WTC11 (cell line): ENCODE results near the gene ADORA1. TPM values are rescaled to one million over a fixed set of nuclear protein-coding genes. Genes with fewer than 3 reads are reported as not detected.

Experiments used
- ATAC-seq: fragments of 200-7000 bp; cut with Tn5 transposase; 2 replicates; pipeline ENCODE4 v1.10.0; 2021; ENCODE audit warnings: mild to moderate bottlenecking, moderate library complexity
- CTCF ChIA-PET: fragments of 300-600 bp; sonication (Branson Sonifier 250); formaldehyde crosslinking; loops from one replicate; lab custom pipeline; 2021; ENCODE audit warnings: antibody characterized with exemption; lab: Charles Lee
- POLR2A ChIA-PET: fragments of 350-600 bp; sonication (Branson Sonifier 250); formaldehyde crosslinking; loops from one replicate; lab custom pipeline; 2021; ENCODE audit warnings: antibody characterized with exemption; lab: Charles Lee
- DNase-seq: peaks from one replicate; pipeline ENCODE4 v3.0.0; 2021; ENCODE audit warnings: low spot score
- H3K27ac Mint-ChIP-seq: 2 replicates; pipeline ENCODE4 v1.8.0; 2021; ENCODE audit warnings: mixed read lengths
- H3K27me3 Mint-ChIP-seq: 2 replicates; pipeline ENCODE4 v1.8.0; 2021; ENCODE audit warnings: low read depth, mild to moderate bottlenecking, moderate library complexity, mixed read lengths
- H3K36me3 Mint-ChIP-seq: 2 replicates; pipeline ENCODE4 v1.8.0; 2021; ENCODE audit warnings: mixed read lengths
- H3K4me1 Mint-ChIP-seq: 2 replicates; pipeline ENCODE4 v1.8.0; 2022; ENCODE audit warnings: mixed read lengths
- H3K4me3 Mint-ChIP-seq: 2 replicates; pipeline ENCODE4 v1.8.0; 2021; ENCODE audit warnings: mild to moderate bottlenecking, moderate library complexity, mixed read lengths
- H3K9me3 Mint-ChIP-seq: 2 replicates; pipeline ENCODE4 v1.8.0; 2021; ENCODE audit warnings: mixed read lengths
- ATF3 ChIP-seq: sonication (generic); formaldehyde crosslinking; conservative IDR thresholded peaks from 2 replicates; pipeline ENCODE4 v1.8.1; 2022; ENCODE audit warnings: mild to moderate bottlenecking, missing genetic modification reagents
- CDX4 ChIP-seq: fragments of 250-450 bp; sonication (Bioruptor Pico); IDR thresholded peaks from 2 replicates; pipeline ENCODE4 v1.9.0; 2021; ENCODE audit warnings: moderate library complexity, mild to moderate bottlenecking, inconsistent platforms, borderline replicate concordance
- CREB1 ChIP-seq: sonication (generic); formaldehyde crosslinking; IDR thresholded peaks from 2 replicates; pipeline ENCODE4 v1.8.0; 2023; ENCODE audit warnings: mild to moderate bottlenecking, missing genetic modification reagents
- E2F5 ChIP-seq: sonication (generic); formaldehyde crosslinking; IDR thresholded peaks from 2 replicates; pipeline ENCODE4 v1.8.1; 2022; ENCODE audit warnings: mild to moderate bottlenecking, moderate library complexity, missing genetic modification reagents
- FOXJ3 ChIP-seq: sonication (generic); formaldehyde crosslinking; IDR thresholded peaks from 2 replicates; pipeline ENCODE4 v1.9.0; 2021; ENCODE audit warnings: missing genetic modification reagents, mild to moderate bottlenecking, borderline replicate concordance
- NR3C1 ChIP-seq: sonication (generic); formaldehyde crosslinking; conservative IDR thresholded peaks from 2 replicates; pipeline ENCODE4 v1.8.1; 2023; ENCODE audit warnings: low read depth, mild to moderate bottlenecking, missing genetic modification reagents
- PRDM15 ChIP-seq: sonication (generic); formaldehyde crosslinking; IDR thresholded peaks from 2 replicates; pipeline ENCODE4 v1.8.0; 2022; ENCODE audit warnings: missing genetic modification reagents
- RELA ChIP-seq: sonication (generic); formaldehyde crosslinking; IDR thresholded peaks from 2 replicates; pipeline ENCODE4 v1.8.1; 2022; ENCODE audit warnings: missing genetic modification reagents, mild to moderate bottlenecking, borderline replicate concordance
- TEAD1 ChIP-seq: sonication (generic); formaldehyde crosslinking; IDR thresholded peaks from 2 replicates; pipeline ENCODE4 v1.8.0; 2022; ENCODE audit warnings: mild to moderate bottlenecking, missing genetic modification reagents
- USF2 ChIP-seq: sonication (generic); formaldehyde crosslinking; IDR thresholded peaks from 2 replicates; pipeline ENCODE4 v1.8.1; 2023; ENCODE audit warnings: mild to moderate bottlenecking, missing genetic modification reagents, moderate library complexity
- ZMAT4 ChIP-seq: fragments of 250-450 bp; sonication (Bioruptor Pico); IDR thresholded peaks from 2 replicates; pipeline ENCODE4 v1.9.0; 2021; ENCODE audit warnings: mild to moderate bottlenecking
- ZNF232 ChIP-seq: sonication (generic); formaldehyde crosslinking; IDR thresholded peaks from 2 replicates; pipeline ENCODE4 v1.8.0; 2022; ENCODE audit warnings: mild to moderate bottlenecking, missing genetic modification reagents
- total RNA-seq: library from RNA; stranded (reverse); gene quantifications from 3 replicates; pipeline ENCODE4 v1.2.3, GENCODE V29; 2021

ADORA1 gene
- total RNA-seq, 1 experiment from 2014 or later = 1.8 TPM

- no peak overlapping the region for H3K27ac Mint-ChIP-seq
- ATAC-seq (no peak), DNase-seq (no peak)
- H3K4me3 Mint-ChIP-seq = peak overlapping the region; percentile 67
- H3K9me3 Mint-ChIP-seq = no peaks in the 10 kb centered on the region
- peaks cover 33% of the 10 kb centered on the region for H3K4me1 Mint-ChIP-seq
- ChIA-PET CTCF (interaction anchor here (0.6 to 11.1 kb wide), 35 partner anchors 8 to 360 kb away, joined by 3 to 190 read pairs (median 9); partner anchors contain the start of genes CHI3L1, MYBPH, MYOG and PPFIA4), POLR2A (interaction anchor here (0.9 to 1.7 kb wide), 3 partner anchors 11 to 20 kb away, joined by 3 to 9 read pairs (median 3); no protein-coding TSS in a partner anchor)
- TF ChIP-seq FOXJ3 (CRISPR knock-in tag) (no peak), ZMAT4 (CRISPR knock-in tag) (no peak), E2F5 (no peak), RELA (no peak), CREB1 (CRISPR knock-in tag) (no peak), USF2 (CRISPR knock-in tag) (no peak; the same call in 1 of the 2 replicates), ZNF232 (CRISPR knock-in tag) (no peak), TEAD1 (no peak)
- no peaks in the 10 kb centered on the region for H3K36me3 Mint-ChIP-seq
- peaks cover 37% of the 10 kb centered on the region for H3K27me3 Mint-ChIP-seq
Measured at GRCh38 chr1:203128431-203128715, 847 bp downstream of the ADORA1 start.

GRCh38 chr1:203128716-203129500 is 1.4 kb downstream of the ADORA1 start:
- Mint-ChIP-seq H3K27me3 (peaks cover 37% of the 10 kb centered on the region), H3K27ac (no peak overlapping the region), H3K4me1 (peaks cover 36% of the 10 kb centered on the region), H3K9me3 (no peaks in the 10 kb centered on the region), H3K4me3 (peak overlapping the region; percentile 67)
- ATAC-seq = no peak
- DNase-seq = no peak
- TF ChIP-seq PRDM15 (CRISPR knock-in tag) = 0 out of 2 replicates have a peak, but pooled peaks have one; percentile 34
- TF ChIP-seq NR3C1 = no peak
- TF ChIP-seq, all 79 proteins: peak for 1
- CTCF ChIA-PET = interaction anchor here (0.6 to 11.1 kb wide), 31 partner anchors 7 to 359 kb away, joined by 3 to 190 read pairs (median 11); partner anchors contain the start of genes CHI3L1, MYBPH and MYOG
- POLR2A ChIA-PET = interaction anchor here (0.9 to 1.7 kb wide), 4 partner anchors 11 to 19 kb away, joined by 3 to 9 read pairs (median 3); no protein-coding TSS in a partner anchor
- no peaks in the 10 kb centered on the region for H3K36me3 Mint-ChIP-seq

GRCh38 chr1:203129501-203130231 is 2.1 kb downstream of the ADORA1 start:
- no peak for ATAC-seq
- H3K4me1 Mint-ChIP-seq = peaks cover 38% of the 10 kb centered on the region

More at GRCh38 chr1:203129501-203130231, 2.1 kb downstream of the ADORA1 start:
- no peak overlapping the region for H3K27ac Mint-ChIP-seq
- H3K36me3 Mint-ChIP-seq = no peaks in the 10 kb centered on the region
- DNase-seq = no peak
- ChIA-PET CTCF (interaction anchor here (4.4 to 11.1 kb wide), 8 partner anchors 11 to 138 kb away, joined by 25 to 190 read pairs (median 110); partner anchors contain the start of gene MYOG), POLR2A (interaction anchor here (1.2 kb wide), 1 partner anchor 12 kb away, joined by 3 read pairs; no protein-coding TSS in a partner anchor)
- peak overlapping the region; percentile 67; the same call in 1 of the 2 replicates for H3K4me3 Mint-ChIP-seq
- H3K9me3 Mint-ChIP-seq = no peaks in the 10 kb centered on the region
- peaks cover 37% of the 10 kb centered on the region for H3K27me3 Mint-ChIP-seq
- no peak for TF ChIP-seq ATF3
- no peak for TF ChIP-seq CDX4 (CRISPR knock-in tag)
- TF ChIP-seq, all 79 proteins: peak for 0
